ENCODE data around the gene CHRND.

The CHRND gene

DNA sequence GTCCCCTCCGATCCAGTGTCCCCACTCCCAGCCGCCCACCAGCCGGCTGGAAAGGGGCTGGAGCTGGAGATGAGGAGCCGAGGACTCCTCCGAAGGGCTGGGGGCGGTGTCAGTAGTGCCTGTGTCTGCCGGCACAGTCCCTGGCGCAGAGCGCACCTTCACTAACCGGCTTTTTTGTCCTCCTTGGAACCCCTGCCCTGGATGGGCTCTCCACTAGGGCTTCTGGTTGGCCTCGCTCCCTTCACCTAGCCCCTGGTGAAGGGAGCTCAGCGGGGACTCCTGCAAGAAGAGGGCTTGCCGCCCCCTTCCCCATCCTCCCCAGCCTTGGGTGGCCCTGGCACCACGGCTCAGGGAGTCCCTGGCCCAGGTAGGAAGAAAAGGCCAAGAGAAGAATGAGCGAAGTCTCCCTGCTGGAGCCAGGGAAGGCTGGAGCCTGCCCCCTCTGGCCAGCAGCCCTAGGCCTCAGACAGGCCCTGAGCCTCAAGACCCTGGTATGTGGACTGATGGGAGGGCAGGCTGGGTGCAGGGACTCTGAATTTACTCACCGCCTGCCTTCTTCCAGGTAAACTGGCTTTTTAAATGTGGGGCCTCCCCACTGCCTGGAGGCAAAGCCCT is 37.8 kb upstream of the CHRND start:
- DNase-seq = peak; percentile 14

DNA sequence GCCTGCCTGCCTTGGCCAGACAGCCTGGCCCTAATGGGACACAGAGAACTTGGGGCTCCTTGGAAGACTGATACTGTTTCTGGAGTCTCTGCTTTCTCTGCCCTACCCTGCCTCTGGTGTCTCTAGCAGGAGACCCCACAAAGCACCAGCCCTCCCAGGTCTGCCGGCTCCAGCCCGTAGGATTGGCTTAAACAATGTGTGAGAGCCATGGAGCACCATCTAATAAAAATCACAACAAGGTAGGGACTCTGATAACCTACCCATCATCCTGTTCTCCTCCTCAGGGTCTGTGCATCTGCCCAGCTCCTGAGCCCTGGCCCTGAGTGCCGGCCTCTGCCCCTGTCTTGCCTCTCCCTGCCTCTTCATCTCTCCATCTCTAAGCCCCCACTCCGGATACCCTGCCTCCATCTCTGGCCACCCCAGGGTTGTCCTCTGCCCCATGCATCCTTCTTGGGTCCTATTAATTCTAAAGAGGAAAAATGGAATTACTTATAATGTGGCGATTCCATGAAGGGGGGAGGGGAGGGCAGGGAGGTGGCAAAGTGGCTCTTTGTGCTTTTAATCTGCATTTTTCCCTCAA is 37.1 kb upstream of the CHRND start:
- DNase-seq = no peak

DNA sequence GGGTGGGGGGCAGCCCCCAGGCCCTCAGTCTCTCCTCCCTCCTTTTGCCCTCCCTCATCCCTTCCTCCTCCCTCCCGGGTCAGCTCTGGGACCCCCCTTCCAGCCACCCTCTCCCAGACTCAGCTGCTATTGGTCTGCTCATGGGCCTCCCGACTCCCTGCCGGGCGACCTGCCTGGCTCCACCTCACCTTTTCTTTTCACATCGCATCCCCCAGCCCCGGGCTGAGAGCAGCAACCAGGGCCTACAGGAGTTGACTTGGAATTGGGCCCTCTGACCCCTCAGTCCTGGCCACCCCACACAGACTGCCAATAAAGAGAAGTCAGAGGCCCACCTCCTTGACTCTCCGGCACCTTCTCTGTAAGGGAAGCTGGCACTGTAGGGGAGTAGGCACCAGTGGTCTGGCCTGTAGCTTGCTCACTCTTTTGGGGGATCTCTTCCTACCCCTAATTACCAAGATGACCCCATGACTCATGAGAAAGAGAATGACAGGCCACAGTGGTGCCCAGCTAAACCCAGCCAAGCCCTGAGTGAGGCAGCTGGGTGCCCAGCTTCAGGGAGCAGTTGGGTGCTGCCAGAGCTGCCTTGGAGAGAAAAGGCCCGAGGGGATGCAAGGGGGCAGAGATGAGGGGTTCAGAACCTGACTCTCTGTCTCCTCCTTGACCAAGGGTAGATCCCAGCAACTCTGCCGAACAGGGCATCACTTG is 36.3 kb upstream of the CHRND start:
- peak; percentile 13 for DNase-seq

DNA sequence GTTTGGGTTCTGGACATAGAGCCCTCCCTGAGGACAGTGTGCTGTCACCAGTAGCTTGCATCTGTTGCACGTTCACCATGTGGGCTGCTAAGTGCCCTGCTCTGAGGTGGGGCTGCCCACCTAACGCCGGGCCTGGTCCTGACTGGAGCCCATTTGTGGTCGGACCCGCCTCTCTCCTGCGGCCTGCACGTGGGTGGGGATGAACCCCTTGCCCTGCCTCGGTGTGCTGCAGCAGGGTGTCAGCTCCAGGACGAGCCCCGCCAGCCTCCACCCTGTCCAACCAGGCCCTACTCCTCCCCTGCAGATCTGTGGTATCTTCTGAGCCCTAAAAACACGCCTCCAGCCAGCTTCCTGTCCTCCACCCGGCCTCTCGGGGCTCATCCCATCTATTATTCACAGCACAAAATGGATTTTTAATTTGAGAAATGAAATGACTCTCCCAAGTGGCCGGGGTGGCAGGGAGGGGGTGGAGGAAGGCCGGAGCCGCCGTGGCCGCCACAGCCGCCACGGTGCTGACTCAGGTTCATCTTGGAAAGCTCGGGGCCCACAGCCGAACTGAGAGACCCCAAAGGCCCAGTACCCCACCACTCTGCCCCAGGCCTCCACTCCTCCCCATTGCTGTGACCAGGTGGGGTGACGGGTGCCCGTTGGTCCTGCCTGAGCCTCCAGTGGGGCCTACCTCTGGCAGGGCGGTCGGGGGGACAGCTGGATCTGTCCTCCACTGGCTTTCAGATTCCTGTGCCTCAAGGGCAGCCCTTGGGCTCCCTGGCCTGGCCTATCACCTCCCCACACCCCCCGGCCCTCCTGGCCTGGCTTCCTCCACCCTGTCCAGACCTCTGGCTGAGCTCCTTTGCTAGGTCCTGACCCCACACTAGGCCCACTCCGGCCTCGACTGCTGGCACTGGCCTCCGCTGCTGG is 35.5 kb upstream of the CHRND start:
- DNase-seq = peak; percentile 15

DNA sequence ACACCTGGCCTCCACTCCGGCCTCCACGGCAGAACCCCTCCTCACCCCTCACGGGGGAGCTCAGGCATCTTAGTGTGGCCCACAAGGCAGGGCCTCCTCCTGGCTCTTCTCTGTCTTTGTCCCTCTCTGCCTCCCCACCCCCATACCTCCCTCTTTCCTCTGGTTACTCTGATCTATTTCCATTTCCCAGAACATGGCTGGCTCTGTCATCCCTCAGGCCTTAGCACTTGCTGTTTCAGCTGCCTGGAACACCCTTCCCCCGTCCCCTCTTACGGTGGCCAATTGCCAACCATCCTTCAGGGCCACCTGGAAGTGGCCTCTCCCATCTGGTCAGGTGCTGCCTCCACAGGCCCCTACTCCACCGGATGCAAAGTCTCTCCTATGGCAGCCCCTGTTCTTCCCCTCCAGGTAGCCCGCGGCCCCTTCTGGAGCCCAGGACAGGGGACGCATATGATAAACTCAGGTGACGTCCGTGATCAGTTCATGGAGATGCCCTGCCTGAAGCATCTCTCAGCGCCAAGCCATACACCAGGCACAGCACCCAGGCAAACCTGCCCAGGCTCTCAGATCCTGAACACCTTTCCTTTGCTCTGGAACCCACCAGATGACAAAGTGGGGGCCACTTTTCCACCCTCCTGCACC is 34.7 kb upstream of the CHRND start:
- DNase-seq = no peak

DNA sequence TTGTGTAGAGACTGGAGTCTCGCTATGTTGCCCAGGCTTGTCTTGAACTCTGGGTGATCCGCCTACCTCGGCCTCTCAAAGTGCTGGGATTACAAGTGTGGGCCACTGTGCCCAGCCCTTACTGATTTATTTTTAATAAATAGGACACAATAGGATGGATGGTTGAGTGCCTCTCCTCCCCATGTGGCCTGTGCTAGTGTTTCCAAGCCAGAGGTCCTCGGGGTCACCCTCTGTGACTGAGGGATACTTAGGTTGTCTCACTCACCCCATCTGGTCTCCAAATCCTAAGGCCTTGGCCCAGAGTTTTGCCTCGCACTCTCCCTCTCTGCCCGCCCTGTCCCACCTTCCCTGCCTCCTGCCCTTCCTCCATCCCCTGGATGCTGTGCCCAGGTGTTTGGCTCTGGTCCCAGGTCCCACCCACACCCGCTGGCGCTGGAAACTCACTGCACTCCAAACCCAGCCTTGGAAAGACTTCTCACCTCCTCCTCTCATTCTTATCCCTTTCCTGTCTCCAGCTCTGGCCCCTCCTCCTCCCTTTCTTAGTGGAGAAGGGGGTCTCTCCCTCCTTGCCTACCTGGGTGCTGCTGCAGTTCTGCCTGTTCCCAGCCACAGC is 33.6 kb upstream of the CHRND start:
- DNase-seq = peak; percentile 6

DNA sequence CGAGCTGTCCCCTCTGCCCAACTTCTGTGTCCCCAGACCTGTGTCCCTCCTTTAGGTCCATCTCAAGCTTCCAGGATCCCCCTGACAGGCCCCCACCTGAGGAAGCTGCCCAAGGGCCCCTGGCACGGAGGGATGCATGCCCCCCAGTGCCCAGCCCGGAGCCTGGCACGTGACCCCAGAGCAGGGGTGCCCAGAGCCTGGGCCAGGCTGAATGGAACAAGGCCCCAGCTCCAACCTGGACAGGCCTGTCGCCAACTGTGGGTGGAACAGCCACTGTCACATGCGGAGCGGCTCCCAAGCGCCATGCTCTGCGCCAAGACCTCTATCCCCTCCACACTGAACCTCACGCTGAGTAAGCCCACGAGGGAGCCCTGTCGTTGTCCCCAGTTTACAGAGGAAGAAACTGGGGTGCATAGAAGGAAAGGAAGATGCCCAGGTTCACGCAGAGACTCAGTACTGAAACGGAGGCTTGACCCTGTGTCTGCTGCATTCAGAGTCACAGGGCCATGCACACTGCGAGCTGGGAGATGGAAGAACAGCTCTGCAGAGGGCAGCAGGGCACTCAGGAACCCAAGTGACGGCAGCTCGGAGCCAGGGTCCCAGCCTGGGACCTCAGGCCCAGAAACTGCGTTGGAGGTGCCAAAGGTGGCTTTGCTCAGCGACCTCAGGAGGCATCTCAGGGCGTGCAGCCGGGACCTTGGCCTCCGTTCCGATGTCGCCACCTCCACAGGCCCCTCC is 32.8 kb upstream of the CHRND start:
- peak; percentile 9 for DNase-seq

DNA sequence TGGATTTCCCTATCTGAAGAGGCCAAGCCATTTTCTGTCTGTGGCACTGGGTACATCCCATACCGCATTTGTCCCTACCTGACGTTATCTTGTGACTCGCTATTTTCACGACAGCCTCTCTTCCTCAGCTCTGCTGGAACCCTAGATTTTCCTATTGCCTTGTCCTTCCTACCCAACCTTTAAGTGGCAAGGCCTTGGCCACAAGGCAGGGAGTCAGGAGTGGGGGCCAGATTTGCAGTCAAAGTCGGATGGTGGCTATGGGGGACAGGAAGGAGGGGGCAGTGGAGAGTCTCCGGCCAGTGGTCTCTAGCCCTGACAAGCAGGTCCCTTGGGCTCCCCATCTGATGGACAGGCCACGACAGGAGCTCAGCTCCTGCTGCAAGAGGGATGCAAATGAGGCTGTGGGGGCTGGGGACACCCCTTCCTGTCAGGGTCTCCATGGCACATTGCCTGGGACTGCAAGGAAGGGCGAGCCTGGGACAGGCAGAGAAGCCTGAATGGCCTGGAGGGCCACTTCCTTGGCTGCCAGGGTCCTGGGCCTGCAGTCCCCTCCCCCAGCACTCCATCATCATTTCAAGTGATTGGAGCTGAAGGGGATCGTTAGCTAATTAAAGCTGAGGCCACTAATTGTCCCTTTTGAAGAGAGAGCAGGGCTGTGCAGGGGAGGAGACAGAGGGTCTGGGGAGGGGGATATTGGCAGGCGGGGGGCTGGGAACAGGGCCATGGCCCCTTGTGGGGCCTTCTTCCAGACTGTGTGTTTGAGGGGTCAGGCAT is 32.1 kb upstream of the CHRND start:
- DNase-seq = no peak

DNA sequence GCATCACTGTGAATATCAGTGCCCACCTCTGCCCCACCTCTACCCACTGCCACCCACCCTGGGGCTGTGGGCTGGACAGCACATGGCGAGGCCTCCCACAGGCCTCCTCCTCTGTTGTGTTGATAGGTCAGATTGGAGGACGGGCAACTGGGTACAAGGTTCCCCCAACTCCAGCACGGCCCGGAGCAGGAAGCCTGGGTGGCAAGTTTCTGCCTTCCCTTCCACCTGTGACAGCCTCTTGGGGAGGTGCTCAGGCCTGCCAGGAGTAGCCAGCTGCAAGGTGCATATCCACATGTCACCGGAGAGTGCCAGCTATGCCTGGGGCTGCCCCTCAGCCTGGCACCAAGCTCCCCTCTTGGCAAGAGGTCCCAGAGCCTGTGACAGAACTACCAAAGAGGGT is 31.4 kb upstream of the CHRND start:
- no peak for DNase-seq

DNA sequence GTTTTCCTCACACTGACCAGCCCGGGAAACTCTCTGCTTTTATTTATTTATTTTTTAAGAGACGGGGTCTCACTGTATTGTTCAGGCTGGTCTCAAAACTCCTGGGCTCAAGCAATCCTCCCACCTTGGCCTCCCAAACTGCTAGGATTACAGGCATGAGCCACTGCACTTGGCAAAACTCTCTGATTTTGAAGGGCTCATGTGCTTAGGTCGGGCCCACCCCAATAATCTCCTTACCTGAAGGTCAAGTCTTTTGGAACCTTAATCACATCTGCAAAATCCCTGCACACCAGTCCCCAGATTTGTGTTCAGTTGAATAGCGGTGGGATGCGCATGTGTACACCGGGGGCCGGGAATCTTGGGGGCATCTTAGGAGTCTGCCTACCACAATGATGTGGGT is 30.7 kb upstream of the CHRND start:
- DNase-seq = no peak

DNA sequence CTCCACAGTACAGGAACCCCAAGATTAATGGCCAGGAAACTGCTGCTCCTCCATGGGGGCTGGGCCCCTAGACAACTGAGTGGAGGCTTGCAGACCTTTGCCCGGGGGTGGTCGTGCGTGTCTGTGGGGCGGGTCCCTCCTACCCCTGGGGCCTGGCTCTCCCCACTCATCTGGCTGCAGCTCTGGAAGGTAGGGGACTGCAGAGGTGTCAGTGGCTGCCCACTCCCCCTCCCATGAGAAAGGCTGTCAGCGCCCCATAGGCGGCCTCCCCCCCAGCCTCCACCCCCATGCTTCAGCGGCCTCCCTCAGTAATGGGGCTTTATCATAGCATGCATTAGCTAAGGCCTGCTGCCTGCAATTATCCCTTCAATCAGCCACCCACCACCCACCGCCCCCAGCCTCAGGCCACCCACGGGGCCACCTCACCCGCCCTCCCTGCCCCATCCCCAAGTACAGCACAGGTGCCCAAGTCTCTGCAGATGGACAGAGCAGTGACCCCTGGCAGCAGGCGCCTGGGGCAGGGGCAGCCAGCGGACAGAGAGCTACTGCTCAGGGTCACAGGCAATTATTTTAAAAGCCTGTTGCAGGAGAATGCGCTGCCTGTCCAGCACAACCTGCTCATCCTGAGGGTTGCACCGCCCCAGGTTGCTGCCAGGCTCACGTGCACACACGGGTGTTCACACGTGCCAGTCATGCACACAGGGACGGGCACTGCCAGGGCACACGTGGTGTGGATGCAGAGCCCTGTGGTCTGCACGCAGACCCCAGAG is 29.3 kb upstream of the CHRND start:
- DNase-seq = no peak

DNA sequence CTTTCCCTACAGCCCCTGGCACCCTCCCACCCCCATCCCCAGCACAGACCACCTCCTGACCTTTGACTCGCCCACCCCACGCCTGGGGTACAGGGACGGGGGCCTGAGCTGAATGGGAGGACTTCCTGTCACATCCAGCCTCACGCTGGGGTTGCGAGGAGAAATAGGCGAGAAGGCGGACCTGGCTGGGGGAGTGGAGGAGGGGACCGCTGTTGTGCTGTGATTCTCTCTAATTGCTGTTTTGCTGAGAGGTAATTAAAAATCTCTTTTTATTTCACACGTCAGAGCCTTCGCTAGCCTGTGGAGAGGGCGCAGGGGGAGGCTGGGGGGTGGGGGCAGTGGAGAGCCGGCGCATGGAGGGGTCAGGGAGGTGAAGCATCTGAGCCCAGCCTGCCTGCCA is 28.6 kb upstream of the CHRND start:
- no peak for DNase-seq

DNA sequence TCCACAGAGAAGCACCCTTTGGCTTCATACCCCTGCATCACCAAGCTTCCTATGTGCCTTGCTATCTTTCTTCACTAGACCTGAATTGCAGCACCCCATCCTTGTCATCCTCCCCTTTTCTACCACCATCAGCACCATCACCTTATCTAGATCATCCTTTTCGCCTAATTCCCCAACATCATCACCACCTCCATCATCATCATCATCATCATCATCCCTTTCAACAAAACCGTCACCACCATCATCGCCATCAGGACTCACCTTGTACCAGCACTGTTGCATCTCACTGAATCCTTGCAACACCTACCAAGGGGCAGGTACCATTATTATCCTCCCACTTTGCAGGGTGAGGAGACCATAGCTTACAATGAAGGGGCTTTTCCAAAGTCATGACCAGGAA is 27.5 kb upstream of the CHRND start:
- no peak for DNase-seq

DNA sequence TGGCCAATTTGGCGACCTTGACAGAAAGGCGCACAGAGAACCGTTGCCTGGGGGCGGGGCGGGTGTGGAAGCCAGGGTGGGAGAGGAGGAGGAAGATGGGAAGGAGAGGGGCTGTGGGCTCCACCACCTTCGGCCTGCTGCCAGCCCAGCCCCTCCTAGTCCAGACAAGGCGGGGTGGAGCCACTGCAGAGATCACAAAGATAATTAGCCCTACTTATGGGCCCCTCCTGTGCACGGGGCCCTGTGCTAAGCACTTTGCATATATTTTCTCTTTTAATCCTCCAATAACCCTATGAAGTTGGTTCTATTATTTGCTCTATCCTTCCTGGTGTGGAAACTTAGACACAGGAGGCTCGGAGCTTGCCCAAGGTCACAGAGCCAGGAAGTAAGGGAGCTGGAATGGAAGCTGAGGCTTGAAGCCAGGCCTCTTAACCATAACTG is 24.6 kb upstream of the CHRND start:
- DNase-seq = no peak

DNA sequence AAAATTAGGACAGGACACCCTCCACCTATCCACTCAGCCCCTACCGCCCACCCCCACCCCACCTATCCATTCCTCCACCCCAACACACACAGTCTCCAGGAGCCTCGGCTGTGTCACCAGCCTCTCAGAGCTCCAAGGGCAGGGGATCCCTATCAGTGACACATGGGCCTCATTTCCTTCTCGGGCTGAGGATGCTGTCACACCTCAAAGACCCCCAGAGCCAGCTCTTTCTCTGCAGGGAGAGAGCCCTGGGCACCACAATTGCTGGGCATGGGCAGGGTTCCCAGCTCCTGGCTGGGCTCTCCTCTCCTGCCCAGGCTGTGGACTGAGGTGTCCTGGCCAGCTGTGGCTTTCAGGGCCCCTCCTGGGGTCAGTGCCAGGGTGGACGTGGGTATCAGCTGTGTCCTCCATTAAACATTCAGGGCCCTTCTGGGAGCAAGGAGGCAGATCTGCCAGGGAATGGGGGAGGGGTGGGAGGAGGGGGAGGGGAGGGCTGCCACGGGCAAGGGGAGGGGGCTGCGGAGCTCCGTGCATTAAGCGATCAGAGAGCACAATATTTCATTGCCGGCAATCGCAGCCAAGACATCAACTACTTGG is 24.1 kb upstream of the CHRND start:
- DNase-seq = no peak

DNA sequence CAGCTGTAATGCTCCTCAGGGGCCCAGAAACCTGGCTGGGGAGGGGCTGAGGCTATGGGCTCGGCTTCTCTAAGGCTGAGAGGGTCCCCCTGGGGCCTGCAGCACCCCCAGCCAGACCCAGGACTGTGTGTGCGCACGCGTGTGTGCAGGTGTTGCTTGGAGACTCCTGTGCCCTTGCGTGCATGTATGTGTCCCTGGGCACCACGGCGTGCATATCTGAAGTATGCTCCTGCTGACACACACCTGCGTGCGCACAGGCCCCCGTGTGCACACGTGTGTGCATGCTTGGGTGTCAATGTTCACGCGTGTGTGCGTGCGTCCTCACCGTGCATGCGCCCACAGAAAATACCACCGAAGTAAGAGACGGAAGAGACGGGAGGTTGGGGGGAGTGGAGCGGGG is 23.4 kb upstream of the CHRND start:
- no peak for DNase-seq

DNA sequence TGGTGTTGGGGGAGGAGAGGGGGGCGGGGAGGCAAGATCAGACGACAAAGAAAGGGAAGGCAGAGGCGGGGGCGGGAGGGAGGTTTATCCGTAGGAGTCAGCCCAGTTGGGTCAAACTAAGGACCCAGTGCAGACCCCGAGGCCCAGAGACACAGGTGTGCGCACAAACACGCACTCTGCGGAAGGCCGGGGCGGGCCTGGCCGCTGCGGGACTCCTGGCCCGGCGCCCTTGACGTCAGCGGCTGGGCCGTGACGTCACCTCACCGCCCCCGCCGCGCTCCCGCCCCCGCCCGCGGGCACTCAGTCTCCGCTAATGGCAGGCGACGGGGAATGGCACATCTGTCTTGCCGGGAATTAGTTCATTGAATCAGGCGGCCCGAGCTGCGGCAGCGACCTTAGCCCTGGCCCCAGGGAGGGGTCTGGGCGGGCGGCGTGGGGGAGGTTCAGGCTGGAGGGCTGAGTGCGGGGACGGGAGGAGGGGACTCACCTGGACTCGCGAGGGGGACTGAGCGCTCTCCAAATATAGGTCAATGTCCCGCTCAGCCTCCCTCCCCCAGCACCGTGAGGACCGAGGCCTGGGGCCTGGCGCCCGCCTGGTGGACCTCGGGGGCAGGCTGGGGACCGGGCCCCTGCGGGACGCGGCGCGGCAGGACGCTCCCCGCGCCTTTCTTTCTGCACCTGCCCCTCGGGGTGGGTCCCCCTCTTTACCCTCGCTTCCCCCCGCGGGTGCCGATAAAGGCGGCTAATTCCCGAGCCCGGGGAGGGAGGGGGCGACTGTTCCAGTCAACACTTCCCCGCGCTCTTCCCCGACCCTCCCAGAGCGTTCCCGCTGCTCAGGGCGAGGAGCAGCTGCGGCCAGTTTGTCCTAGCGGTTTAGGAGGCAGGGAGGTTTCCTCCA is 22.8 kb upstream of the CHRND start:
- no peak for DNase-seq

DNA sequence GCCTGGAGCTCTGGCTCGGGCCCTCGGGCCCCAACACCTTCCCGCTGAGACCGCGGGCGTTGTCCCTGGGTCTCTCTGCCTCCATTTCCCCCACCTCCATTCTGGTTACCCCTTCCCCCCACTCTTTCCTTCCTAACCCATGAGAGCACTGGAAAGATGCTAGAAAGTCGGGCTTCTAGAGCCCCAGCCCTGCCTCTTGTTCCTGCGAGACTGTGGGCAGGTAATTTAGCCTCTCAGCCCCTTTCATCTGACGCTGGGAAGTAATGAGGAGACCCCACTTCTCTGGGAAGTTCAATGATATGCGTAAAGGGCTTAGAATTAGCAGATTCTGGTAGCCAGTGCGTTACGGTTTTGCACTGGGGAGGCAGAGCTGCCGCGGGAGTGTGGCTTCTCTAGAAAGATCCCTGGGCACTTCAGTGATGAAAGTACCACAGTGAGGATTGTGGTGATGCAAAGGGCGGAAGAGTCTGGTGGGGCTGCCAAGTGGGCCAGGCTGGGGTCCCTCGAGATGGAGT is 22.1 kb upstream of the CHRND start:
- DNase-seq = no peak
